GM12875 (cell line): ENCODE results near the gene BANF2.
"Not testable (repeated sequence)": the region's sequence is repeated elsewhere in the genome, so short reads cannot be mapped to it uniquely, and the experiment has no call there.

Experiments
- H3K4me3 ChIP-seq: one replicate; pipeline ENCODE4 v1.5.1; 2011; ENCODE audit warnings: low read depth, low read length, control low read depth
- CTCF ChIP-seq: IDR thresholded peaks from 2 replicates; pipeline ENCODE4 v1.5.1; 2011; ENCODE audit warnings: low read depth, mild to moderate bottlenecking, control low read depth, inconsistent platforms, low read length, moderate library complexity, borderline replicate concordance; ENCODE audit not compliant: insufficient read depth

The BANF2 gene

DNA sequence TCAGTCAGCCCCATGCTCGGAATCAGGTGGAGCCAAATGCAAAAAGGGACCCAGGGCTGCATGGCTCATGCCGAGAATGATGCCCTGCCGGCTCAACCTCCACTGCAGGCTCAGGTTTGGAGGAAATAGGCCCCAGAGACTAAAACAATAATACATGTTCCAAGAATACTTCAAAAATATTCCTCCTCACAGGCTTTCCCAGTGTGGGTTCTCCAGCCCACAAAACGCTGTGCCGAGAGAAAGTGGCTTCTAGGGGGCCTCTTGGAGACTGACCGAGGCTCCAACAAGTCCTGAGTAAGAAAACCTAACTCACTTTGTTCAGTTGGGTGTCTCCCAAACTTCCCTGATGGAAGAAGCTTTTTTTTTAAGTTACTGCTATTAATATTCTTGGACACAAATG lies 73.9 kb downstream of the BANF2 start:
- no peak for TF ChIP-seq CTCF

GRCh38 chr20:17775600-17775999 lies 75.8 kb downstream of the BANF2 start:
- TF ChIP-seq CTCF, result no peak
- no peak overlapping the region for H3K4me3 ChIP-seq

More for the DNA sequence above, 73.9 kb downstream of the BANF2 start:
- H3K4me3 ChIP-seq, result no peak overlapping the region

- no peak for TF ChIP-seq CTCF
- no peak overlapping the region for H3K4me3 ChIP-seq
These were observed 76.8 kb downstream of the BANF2 start for GRCh38 chr20:17776551-17776950.

- H3K4me3 ChIP-seq, result not testable (repeated sequence)
These were observed 79.2 kb downstream of the BANF2 start for GRCh38 chr20:17779011-17779410.

DNA sequence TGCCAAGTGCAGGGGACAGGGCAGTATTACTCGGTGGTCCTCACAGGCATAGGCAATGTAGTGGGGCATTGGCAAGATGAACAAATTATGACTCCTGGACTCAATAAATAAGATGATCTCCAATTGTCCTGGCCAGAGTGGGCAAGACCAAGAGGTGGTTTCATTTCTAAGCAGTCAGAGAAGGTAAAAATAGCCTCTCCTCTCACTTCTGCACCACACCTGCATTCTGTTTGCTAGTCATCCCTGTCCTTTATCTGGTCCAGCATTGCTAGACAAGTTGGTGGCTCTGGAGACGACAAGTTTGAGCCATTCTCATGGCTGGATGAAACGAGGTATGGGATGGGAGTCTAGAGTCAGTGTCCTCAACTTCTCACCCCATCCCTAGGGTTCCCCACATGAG lies 83.0 kb downstream of the BANF2 start:
- H3K4me3 ChIP-seq, result no peak overlapping the region
- TF ChIP-seq CTCF, result no peak

GRCh38 chr20:17783671-17784070 lies 83.9 kb downstream of the BANF2 start:
- TF ChIP-seq CTCF, result no peak
- H3K4me3 ChIP-seq, result no peak overlapping the region

DNA sequence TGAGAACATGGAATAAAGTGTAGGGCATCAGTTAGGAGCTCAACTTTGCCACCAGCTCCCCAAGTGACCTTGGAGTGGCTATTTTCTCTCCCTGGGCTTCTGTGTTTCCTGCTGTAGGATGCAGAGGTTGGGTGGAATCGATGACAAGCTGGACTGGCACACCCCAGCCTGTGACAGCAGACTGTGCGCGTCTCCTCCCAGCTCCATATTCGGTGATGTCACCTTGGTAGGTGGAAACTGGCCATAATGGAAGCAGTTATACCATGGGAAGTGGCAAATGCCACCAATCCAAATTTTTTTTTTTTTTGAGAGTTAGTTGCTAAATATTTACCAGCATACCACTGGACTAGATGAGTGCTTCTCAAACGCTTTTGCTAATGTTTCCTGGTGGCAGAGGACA lies 85.2 kb downstream of the BANF2 start:
- no peak for TF ChIP-seq CTCF
- no peak overlapping the region for H3K4me3 ChIP-seq
